ENCODE results near the gene TBC1D22A. TPM values are rescaled to one million over a fixed set of nuclear protein-coding genes. Genes with fewer than 3 reads are reported as not detected.

The TBC1D22A gene
- polyA plus RNA-seq, 1 experiment = 24.2 TPM

DNA sequence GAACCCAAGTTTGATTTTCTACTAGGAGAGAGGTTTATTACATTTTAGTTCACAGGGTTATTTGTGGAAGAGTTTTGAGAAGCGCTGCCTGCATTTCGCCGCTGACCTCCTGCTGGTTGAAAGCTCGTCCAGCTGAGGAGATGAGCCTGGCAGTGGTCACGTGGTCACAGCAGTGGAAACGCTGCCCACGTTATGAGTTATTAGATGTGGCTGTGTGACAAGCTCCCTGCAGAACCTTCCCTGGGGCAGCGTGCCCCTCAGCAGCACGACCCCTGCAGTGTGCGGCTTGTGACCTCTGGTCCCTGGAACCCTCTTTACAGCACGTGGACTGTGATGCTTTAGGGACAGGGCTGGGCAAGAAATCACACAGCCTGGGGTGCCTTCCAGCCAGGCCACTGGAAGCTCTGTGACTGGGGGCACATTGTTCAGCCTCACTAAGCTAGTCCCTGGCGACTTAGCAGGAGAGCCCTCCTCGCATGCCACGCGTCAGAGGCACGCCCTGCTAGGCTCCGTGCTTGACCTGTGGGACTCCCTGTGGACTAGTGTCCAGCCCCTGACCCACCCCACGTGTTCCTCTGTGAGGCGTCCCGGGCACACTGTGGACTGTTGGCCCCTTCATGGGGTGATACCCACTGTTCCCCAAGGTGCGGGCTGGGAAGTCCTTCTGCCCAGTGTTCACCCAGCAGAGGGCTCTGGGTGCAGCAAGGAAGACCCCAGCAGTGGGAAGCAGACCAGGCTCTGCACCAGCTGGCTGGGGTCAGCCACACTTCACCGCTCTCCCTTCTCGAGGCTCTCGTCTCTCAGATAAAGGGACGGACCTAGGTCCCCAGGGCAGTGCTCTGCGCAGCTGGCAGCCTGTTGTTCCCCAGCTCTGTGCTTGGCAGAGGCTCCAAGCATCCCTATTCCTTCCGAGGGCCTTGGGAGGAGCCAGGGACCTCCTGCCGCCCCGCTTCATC, 349.5 kb downstream of the TBC1D22A start:
- Histone ChIP-seq H3K4me3 (ENCODE audit: low read depth, low read length) (no peak overlapping the region), H3K36me3 (ENCODE audit: control insufficient read depth, insufficient read depth, low read length) (peaks cover 4% of the 10 kb centered on the region; the same call in 1 of the 2 replicates), H3K27me3 (ENCODE audit: control insufficient read depth, insufficient read depth, low read length) (no peaks in the 10 kb centered on the region)
- TF ChIP-seq, protein P1, sequence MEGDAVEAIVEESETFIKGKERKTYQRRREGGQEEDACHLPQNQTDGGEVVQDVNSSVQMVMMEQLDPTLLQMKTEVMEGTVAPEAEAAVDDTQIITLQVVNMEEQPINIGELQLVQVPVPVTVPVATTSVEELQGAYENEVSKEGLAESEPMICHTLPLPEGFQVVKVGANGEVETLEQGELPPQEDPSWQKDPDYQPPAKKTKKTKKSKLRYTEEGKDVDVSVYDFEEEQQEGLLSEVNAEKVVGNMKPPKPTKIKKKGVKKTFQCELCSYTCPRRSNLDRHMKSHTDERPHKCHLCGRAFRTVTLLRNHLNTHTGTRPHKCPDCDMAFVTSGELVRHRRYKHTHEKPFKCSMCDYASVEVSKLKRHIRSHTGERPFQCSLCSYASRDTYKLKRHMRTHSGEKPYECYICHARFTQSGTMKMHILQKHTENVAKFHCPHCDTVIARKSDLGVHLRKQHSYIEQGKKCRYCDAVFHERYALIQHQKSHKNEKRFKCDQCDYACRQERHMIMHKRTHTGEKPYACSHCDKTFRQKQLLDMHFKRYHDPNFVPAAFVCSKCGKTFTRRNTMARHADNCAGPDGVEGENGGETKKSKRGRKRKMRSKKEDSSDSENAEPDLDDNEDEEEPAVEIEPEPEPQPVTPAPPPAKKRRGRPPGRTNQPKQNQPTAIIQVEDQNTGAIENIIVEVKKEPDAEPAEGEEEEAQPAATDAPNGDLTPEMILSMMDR (IDR thresholded peaks at IDR 0.05; ENCODE audit: insufficient read depth, low read depth, low read length) = no peak
- ChIA-PET POLR2A (no interaction called here), CTCF (interaction anchor here (1.3 kb wide), 1 partner anchor 19 kb away, joined by 3 read pairs; no protein-coding TSS in a partner anchor)
- no peak for DNase-seq (ENCODE audit: low read depth)

DNA sequence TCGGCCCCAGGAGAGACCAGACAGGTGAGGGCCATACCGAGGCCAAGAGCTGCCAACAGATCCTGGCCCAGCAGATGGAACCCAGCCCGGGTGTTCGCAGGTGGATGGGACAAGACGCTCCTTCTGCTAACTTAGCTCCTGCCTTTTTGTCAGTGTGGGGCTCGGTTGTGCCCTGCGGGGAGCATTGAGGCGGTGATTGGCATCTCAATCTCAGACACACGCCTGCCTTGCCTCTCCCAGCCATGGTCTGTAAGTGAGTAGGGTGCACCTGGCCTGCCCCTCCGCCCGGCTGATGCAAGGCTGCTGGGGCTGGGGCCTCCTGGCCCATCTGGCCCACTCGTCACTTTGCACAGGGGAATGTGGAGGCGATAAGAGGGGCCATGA, 350.1 kb downstream of the TBC1D22A start:
- no peak for DNase-seq (ENCODE audit: low read depth)
- ChIA-PET POLR2A (no interaction called here), CTCF (interaction anchor here (1.3 kb wide), 1 partner anchor 18 kb away, joined by 3 read pairs; no protein-coding TSS in a partner anchor)
- no peak overlapping the region for H3K4me3 ChIP-seq (ENCODE audit: low read depth, low read length)
- TF ChIP-seq, protein P1 (IDR thresholded peaks at IDR 0.05; ENCODE audit: insufficient read depth, low read depth, low read length) = no peak
- peaks cover 4% of the 10 kb centered on the region; the same call in 1 of the 2 replicates for H3K36me3 ChIP-seq (ENCODE audit: control insufficient read depth, insufficient read depth, low read length)
- H3K27me3 ChIP-seq (ENCODE audit: control insufficient read depth, insufficient read depth, low read length) = no peaks in the 10 kb centered on the region

DNA sequence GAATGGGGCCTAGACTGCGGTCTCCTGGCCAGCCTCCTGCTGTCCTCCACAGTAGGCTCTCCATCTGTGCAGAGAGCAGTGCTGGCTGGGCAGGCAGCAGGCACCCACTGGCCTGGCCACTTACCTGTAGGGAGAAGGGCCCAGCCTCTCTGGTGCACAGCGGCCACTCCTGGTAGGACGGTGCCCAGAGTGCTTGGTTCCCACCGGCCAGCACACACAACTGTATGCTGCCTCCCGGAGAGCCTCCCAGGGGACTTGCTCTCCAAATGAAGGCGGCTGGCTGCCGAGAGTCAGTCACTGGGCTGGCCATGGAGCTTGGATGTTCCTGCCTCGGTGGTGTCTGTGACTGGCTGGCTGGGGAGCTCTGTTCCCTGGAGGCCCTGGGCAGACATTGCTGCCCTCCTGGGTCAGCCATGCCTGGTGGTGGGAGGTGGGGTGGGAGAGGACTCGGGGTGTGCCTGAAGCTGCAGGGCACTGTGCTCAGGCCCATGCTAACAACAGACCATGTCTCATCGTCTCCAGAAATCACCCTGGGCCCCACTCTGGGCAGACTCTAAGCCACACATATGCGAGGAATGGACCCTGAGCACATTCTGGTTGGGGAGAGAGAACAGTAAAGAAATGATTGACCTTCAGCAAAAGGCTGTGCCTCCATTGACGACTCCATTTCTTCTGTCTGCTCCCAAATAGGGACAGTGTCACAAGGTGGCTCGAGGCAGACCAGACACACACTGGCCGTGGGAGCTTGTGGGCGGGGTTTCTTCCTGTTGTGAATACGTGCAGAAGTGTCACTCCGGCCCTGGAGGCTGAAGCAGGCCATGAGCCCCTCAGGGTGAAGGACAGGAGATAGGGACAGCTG, 350.8 kb downstream of the TBC1D22A start:
- TF ChIP-seq, protein P1 (IDR thresholded peaks at IDR 0.05; ENCODE audit: insufficient read depth, low read depth, low read length) = no peak
- ChIA-PET CTCF (no interaction called here), POLR2A (no interaction called here)
- no peaks in the 10 kb centered on the region for H3K27me3 ChIP-seq (ENCODE audit: control insufficient read depth, insufficient read depth, low read length)
- no peak overlapping the region for H3K4me3 ChIP-seq (ENCODE audit: low read depth, low read length)
- no peak for DNase-seq (ENCODE audit: low read depth)
- peaks cover 4% of the 10 kb centered on the region; the same call in 1 of the 2 replicates for H3K36me3 ChIP-seq (ENCODE audit: control insufficient read depth, insufficient read depth, low read length)

DNA sequence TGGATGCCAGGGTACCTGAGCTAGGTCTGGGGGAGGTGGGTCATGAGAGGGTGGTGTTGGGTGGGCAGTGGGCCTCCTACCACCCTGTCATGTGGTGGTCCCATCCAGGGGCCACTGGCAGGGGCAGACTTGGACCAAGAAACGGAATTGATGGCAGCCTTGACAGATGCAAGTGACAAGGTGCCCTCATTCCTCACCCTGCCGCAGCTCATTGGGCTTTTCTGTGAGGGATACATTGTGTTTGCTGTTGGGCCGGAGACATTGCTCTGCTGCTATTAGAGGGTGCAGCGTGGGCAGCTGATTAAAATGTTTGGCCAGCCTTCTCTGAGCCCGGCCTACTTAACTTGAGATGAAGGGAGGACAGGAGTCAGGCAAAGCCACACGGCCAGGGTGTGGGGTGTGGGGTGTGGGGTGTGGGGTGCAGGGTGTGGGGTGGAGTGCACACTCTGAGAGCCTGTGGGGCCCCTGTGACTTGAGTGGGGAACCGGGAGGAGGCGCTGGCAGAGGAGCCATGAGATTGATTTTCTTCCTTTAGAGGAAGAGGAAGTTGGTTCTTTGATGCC, 351.5 kb downstream of the TBC1D22A start:
- TF ChIP-seq, protein P1 (IDR thresholded peaks at IDR 0.05; ENCODE audit: insufficient read depth, low read depth, low read length) = no peak
- H3K27me3 ChIP-seq (ENCODE audit: control insufficient read depth, insufficient read depth, low read length) = no peaks in the 10 kb centered on the region
- ChIA-PET POLR2A (no interaction called here), CTCF (no interaction called here)
- DNase-seq (ENCODE audit: low read depth) = no peak
- no peak overlapping the region for H3K4me3 ChIP-seq (ENCODE audit: low read depth, low read length)
- peaks cover 4% of the 10 kb centered on the region; the same call in 1 of the 2 replicates for H3K36me3 ChIP-seq (ENCODE audit: control insufficient read depth, insufficient read depth, low read length)
